GM10266 (cell line): ENCODE data around the gene PAN3.

Source experiments
- DNase-seq: peaks from one replicate; pipeline ENCODE4 v3.0.0; 2012; ENCODE audit errors: extremely low spot score
- TF ChIP-seq, protein P1 (sequence below): IDR thresholded peaks from 2 replicates; pipeline ENCODE4 v1.5.1; 2012; ENCODE audit warnings: mild to moderate bottlenecking, low read depth; ENCODE audit not compliant: control insufficient read depth, insufficient read depth; ENCODE audit errors: missing control alignments

Gene PAN3

DNA sequence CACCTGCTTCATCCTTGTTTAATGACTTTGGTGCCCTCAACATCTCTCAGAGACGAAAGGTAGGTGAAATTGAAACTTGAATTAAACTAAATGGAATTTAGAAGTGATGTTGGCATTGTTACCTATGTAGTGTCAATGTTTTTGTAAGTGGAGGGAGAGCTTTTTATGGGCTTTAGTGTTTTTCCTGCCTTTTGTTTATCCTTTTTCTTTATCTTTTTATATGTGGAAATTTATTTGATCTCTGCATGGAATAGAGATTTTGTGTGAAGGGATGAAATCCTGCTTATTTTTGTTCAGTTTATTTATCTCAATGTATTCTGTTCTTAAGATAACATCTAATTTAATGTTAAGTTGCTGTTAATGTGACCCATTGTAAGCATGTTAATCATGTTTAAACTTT, 39.5 kb downstream of the PAN3 start:
- DNase-seq: no peak
- TF ChIP-seq, protein P1, sequence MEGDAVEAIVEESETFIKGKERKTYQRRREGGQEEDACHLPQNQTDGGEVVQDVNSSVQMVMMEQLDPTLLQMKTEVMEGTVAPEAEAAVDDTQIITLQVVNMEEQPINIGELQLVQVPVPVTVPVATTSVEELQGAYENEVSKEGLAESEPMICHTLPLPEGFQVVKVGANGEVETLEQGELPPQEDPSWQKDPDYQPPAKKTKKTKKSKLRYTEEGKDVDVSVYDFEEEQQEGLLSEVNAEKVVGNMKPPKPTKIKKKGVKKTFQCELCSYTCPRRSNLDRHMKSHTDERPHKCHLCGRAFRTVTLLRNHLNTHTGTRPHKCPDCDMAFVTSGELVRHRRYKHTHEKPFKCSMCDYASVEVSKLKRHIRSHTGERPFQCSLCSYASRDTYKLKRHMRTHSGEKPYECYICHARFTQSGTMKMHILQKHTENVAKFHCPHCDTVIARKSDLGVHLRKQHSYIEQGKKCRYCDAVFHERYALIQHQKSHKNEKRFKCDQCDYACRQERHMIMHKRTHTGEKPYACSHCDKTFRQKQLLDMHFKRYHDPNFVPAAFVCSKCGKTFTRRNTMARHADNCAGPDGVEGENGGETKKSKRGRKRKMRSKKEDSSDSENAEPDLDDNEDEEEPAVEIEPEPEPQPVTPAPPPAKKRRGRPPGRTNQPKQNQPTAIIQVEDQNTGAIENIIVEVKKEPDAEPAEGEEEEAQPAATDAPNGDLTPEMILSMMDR: no peak

DNA sequence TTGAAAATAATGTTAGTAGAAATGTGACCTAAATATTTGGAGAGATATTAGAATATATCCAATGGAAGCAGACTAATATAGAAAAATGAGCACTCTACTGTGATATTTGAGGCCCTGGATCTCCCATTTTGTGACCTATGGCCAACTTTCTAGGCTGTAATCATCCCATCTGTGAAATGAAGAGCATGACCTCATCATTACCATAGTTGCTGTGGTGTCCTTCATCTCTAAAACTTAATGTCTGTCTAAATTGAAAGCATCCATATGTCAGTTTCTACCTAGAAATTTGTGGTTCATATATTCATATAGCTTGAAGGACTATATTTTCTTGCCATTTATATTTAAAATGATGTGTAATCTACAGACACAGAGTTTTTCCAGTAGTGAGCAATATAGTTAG, 41.6 kb downstream of the PAN3 start:
- DNase-seq: no peak
- TF ChIP-seq, protein P1: no peak

DNA sequence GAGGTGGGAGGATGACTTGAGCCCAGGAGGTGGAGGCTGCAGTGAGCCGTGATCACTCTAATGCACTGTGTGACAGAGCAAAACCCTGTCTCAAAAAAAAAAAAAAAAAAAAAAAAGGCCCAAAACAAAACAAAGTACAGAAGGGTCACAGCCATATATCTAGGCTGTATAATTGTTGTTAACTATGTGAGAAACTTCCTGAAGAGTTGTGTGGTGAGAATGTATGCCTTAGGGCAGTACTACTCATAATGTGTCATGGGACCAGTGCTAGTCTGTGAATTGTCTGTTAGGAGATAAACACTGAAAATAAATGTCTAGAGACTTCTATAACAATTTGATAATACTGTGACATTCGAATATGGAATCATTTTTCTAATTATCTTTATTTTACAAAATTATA, 43.1 kb downstream of the PAN3 start:
- DNase-seq: no peak
- TF ChIP-seq, protein P1: no peak

DNA sequence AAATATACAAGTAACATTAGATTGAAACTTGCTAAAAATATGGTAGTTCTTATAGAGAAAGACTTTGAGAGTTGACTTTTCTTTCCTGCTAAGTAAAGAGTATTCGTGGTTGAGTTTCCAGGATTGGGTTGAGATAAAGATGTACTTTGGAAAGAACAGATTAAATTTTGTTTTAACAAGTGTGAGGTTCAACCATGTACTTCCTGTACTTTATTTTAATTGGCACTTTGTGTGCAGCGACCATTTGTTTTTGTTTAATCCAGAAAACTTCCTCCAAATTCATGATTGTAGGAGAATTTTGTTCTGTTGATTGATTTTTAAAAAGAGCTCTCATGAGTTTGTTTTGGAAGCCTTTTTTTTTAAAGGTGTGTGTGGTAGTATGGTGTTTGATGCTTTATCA, 46.9 kb downstream of the PAN3 start:
- TF ChIP-seq, protein P1: no peak
- no peak for DNase-seq

DNA sequence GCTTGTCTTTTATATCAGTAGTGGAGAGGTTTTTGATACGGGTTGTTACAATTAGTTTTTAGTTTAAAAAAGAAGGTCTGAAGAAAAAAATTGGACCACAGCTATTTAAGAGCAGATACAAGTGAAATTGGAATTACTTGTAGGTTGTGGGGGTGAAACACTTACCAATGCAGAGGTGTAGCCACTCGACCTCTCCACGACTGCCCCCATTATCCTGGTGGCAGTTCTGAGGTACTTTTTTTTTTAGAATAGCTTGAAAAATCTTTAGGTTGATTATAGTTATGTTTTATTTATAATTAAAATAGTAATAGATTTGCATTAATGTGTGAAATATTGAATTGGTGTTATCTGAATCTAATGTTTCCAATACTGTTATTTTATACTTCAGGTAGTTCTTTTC, 60.7 kb downstream of the PAN3 start:
- TF ChIP-seq, protein P1: no peak

DNA sequence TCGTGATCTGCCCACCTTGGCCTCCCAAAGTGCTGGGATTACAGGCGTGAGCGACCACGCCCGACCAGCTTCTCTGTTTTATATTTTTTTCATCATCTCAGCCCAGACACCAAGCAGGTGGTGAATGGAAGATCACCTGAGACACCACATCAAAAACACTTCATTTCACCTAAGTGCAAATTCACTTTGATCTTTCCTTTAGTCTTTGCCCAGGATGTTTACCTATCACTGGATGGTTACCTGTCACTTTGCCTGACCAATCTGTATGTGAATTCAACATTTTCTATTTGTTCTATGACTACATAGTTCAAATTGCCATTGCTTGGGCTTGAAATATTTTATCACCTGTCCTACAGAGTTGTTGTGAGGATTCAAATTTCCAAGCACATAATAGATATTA, 65.7 kb downstream of the PAN3 start:
- DNase-seq: no peak
- TF ChIP-seq, protein P1: no peak

More for the DNA sequence above, 60.7 kb downstream of the PAN3 start:
- DNase-seq: no peak

DNA sequence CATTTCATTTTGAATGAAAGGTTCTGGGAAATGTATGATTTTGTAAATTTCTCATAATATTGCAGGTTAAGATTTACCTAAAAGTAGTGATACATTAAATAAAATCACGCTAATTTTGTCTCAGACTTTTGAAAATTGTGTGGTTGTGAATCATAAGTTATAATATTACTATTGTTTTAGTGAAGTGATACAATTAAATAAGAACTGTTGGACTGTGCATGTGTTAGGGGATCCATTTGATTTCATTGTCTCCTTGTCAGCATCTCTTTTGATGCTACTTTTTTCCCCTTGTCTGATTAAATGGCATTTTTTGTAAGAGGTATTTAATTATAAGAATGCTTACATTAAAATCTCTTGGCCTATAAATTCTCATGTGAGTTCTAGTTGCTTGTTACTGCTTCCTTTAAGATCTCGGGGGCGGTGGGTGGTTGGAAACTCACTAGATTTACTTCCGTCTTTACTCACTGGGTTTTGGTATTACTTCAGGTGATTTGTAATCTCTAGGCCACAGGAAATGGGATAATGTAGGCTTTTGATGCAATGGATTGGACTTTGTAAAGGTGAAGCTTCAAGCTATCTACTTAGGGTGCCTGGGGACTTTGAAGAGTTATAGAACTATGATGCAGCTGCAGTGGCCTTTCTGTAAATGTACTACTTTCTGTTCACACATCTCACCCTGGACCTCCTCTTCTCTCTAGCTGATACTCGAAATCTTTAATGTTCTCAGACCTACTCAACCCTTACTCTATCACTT, 66.5 kb downstream of the PAN3 start:
- TF ChIP-seq, protein P1: no peak
- DNase-seq: peak; percentile 23
